ENCODE data around the gene LSM14B.

- TF ChIP-seq CTCF (IDR thresholded peaks at IDR 0.05; ENCODE audit: borderline replicate concordance, extremely low read depth, low read length, poor library complexity, severe bottlenecking), result no peak
- TF ChIP-seq EZH2 (IDR thresholded peaks at IDR 0.05; ENCODE audit: borderline replicate concordance, low read depth, low read length, severe bottlenecking), result no peak
Observed at GRCh38 chr20:62170536-62170935, 48.3 kb downstream of the LSM14B start.
